ENCODE data around the gene ACTG1. TPM values are rescaled to one million over a fixed set of nuclear protein-coding genes. Genes with fewer than 3 reads are reported as not detected.

ACTG1 gene
- total RNA-seq, 1 experiment from 2014 or later, result 4,160 TPM

GRCh38 chr17:81561494-81561885, 48.9 kb upstream of the ACTG1 start:
- Histone ChIP-seq H3K79me1 (ENCODE audit: insufficient read depth, low read depth, low read length, poor library complexity, severe bottlenecking) (no peaks in the 10 kb centered on the region), H3K4ac (ENCODE audit: low read depth, low read length) (no peak overlapping the region), H2AK5ac (ENCODE audit: insufficient read length, low read length) (no peak overlapping the region), H3K14ac (ENCODE audit: insufficient read depth, low read length) (no peak overlapping the region), H3K27ac (ENCODE audit: insufficient read length, low read depth, low read length) (no peak overlapping the region), H3K23me2 (ENCODE audit: insufficient read length, low read depth, low read length, poor library complexity, severe bottlenecking) (no peaks in the 10 kb centered on the region), H3K9me3 (ENCODE audit: control insufficient read depth, low read depth, low read length) (no peaks in the 10 kb centered on the region), H4K5ac (ENCODE audit: insufficient read length, low read depth, low read length) (no peak overlapping the region), H3K56ac (ENCODE audit: insufficient read length, low read depth, low read length) (no peak overlapping the region), H4K8ac (replicated peaks; ENCODE audit: insufficient read length, low read depth, low read length) (no peak overlapping the region), H3K79me2 (ENCODE audit: insufficient read depth, low read length) (no peaks in the 10 kb centered on the region), H3K4me2 (ENCODE audit: insufficient read depth, insufficient read length, low read length) (no peak overlapping the region), H3K23ac (ENCODE audit: insufficient read length, low read depth, low read length) (no peak overlapping the region), H2BK5ac (ENCODE audit: insufficient read length, low read length) (no peak overlapping the region), H3K18ac (ENCODE audit: insufficient read length, low read depth, low read length) (no peak overlapping the region), H3K4me1 (ENCODE audit: insufficient read depth, low read length) (no peaks in the 10 kb centered on the region), H3T11ph (ENCODE audit: low read length) (no peak overlapping the region), H2BK20ac (ENCODE audit: low read depth, low read length, poor library complexity, severe bottlenecking) (no peak overlapping the region), H2BK120ac (ENCODE audit: low read depth, low read length, poor library complexity, severe bottlenecking) (no peak overlapping the region), H2AFZ (ENCODE audit: low read length) (no peak overlapping the region), H2BK15ac (ENCODE audit: low read depth, low read length) (no peak overlapping the region), H4K91ac (ENCODE audit: insufficient read length, low read depth, low read length) (no peak overlapping the region), H2BK12ac (ENCODE audit: insufficient read length, low read depth, low read length) (no peak overlapping the region), H3K27me3 (ENCODE audit: insufficient read depth, low read length) (no peaks in the 10 kb centered on the region), H4K20me1 (ENCODE audit: control insufficient read depth, insufficient read depth, insufficient read length) (no peaks in the 10 kb centered on the region), H3K9ac (ENCODE audit: extremely low read depth, insufficient read length, low read length) (no peak overlapping the region)
- no peaks in the 10 kb centered on the region for H3K27me3 Mint-ChIP-seq (ENCODE audit: low read depth)
- no peaks in the 10 kb centered on the region for H3K9me3 Mint-ChIP-seq
- peak overlapping the region in 1 of 3 experiments; percentile 20; a peak in 1 of 7 replicates for H3K27ac Mint-ChIP-seq
- WGBS (ENCODE audit: extremely low coverage, insufficient read length, low lambda C conversion rate), result no CpG with 5 or more reads among the region's 4 CpGs
- H3K4me3 Mint-ChIP-seq, result no peak overlapping the region
- TF ChIP-seq CTCF (conservative IDR thresholded peaks at IDR 0.05), result no peak
- H3K36me3 Mint-ChIP-seq (ENCODE audit: insufficient read depth in 1 of 3, low read depth in 3 of 3), result peaks cover 22 to 85% (median 74%) of the 10 kb centered on the region in 3 experiments; a peak in 6 of 7 replicates
- H3K4me1 Mint-ChIP-seq, result no peaks in the 10 kb centered on the region
- no peak for DNase-seq

Measured in H9 (cell line).